Ishikawa (cell line): ENCODE data around the gene ARHGAP45.
A peak's percentile ranks its signal among the peaks of the same experiment; 100 is the strongest.

Source experiments
- CEBPB ChIP-seq: IDR thresholded peaks from 2 replicates; pipeline ENCODE4 v1.6.1; 2012
- CREB1 ChIP-seq: IDR thresholded peaks from 2 replicates; pipeline ENCODE4 v1.6.1; 2012; ENCODE audit warnings: low read depth
- EGR1 ChIP-seq: IDR thresholded peaks from 2 replicates; pipeline ENCODE4 v1.6.1; 2012
- EP300 ChIP-seq: IDR thresholded peaks from 2 replicates; pipeline ENCODE4 v1.6.1; 2012; ENCODE audit warnings: borderline replicate concordance
- FOXM1 ChIP-seq: IDR thresholded peaks from 2 replicates; pipeline ENCODE4 v1.6.1; 2012; ENCODE audit warnings: low read depth, borderline replicate concordance
- NFIC ChIP-seq: IDR thresholded peaks from 2 replicates; pipeline ENCODE4 v1.6.1; 2012
- RAD21 ChIP-seq: IDR thresholded peaks from 2 replicates; pipeline ENCODE4 v1.6.1; 2012; ENCODE audit warnings: low read depth
- TAF1 ChIP-seq: IDR thresholded peaks from 2 replicates; pipeline ENCODE4 v1.6.1; 2012; ENCODE audit warnings: low read depth, mild to moderate bottlenecking
- TCF12 ChIP-seq: IDR thresholded peaks from 2 replicates; pipeline ENCODE4 v1.6.1; 2012; ENCODE audit warnings: low read depth
- TEAD4 ChIP-seq: IDR thresholded peaks from 2 replicates; pipeline ENCODE4 v1.6.1; 2012
- YY1 ChIP-seq: IDR thresholded peaks from 2 replicates; pipeline ENCODE4 v1.6.1; 2012; ENCODE audit warnings: low read depth
- ZBTB7A ChIP-seq: IDR thresholded peaks from 2 replicates; pipeline ENCODE4 v1.6.1; 2012; ENCODE audit warnings: low read depth
- TF ChIP-seq, protein P1 (sequence below): IDR thresholded peaks from 2 replicates; pipeline ENCODE4 v1.6.1; 2012; ENCODE audit warnings: low read depth, mild to moderate bottlenecking
- TF ChIP-seq, protein P2 (sequence below): IDR thresholded peaks from 2 replicates; pipeline ENCODE4 v1.6.1; 2012
- TF ChIP-seq, protein P3 (sequence below): IDR thresholded peaks from 2 replicates; pipeline ENCODE4 v1.6.1; 2012

Gene ARHGAP45

DNA sequence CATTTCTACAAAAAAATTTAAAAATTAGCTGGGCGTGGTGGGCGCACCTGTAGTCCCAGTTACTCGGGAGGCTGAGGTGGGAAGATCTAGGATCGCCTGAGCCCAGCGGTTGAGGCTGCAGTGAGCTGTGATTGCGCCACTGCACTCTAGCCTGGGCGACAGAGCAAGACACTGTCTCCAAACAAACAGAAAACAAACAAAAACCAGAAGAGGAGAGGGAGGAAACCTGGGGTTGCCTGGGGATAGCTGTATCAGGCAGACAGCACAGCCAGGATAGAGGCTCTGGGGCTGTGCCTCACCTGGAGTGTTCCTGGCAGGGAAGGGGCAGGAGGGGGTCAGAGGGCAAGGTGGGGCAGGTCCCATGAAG, 30.8 kb downstream of the ARHGAP45 start:
- TF ChIP-seq CEBPB (0 out of 2 replicates have a peak, but pooled peaks have one; percentile 20), EP300 (no peak)

DNA sequence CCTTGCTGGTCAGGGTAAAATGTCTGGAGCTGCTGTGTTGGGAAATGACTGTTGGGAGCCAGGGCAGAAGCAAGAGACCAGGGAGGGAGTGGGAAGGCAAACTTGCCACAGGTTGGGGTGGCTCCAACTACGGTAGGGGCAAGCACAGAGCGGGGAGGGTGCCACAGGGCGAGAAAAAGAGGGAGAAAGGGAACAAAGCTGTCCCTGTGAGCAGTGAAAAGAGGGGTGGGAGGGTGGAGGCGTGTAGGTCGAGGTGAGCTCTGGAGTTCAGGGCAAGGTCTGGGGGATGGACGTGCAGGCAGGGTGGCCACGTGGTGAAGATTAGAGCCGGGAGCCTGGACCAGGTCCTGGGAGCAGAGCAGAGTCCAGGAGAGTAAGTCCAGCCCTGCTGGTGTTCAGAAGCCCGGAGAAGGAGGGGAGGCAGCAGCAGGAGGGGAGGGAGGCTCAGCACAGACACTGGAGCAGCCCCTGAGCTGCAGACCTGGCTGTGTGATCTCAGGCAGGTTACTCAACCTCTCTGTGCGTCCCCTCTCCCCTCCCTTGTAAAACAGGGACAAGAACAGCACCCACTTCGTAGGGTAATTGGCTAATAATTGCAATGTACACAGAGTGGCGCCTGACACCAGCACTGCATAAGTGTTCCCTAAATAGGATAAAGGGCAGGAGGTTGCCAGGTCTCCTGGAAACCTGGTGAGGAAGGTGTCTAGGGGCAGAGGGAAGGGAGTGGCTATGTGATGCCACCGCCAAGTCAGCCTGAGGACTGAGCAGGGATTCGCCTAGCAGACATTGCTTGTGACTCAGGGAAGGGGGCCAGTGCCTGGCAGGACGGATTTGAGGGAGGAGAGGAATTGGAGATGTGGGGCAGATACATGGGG, 31.4 kb downstream of the ARHGAP45 start:
- no peak for TF ChIP-seq CEBPB
- TF ChIP-seq, protein P1, sequence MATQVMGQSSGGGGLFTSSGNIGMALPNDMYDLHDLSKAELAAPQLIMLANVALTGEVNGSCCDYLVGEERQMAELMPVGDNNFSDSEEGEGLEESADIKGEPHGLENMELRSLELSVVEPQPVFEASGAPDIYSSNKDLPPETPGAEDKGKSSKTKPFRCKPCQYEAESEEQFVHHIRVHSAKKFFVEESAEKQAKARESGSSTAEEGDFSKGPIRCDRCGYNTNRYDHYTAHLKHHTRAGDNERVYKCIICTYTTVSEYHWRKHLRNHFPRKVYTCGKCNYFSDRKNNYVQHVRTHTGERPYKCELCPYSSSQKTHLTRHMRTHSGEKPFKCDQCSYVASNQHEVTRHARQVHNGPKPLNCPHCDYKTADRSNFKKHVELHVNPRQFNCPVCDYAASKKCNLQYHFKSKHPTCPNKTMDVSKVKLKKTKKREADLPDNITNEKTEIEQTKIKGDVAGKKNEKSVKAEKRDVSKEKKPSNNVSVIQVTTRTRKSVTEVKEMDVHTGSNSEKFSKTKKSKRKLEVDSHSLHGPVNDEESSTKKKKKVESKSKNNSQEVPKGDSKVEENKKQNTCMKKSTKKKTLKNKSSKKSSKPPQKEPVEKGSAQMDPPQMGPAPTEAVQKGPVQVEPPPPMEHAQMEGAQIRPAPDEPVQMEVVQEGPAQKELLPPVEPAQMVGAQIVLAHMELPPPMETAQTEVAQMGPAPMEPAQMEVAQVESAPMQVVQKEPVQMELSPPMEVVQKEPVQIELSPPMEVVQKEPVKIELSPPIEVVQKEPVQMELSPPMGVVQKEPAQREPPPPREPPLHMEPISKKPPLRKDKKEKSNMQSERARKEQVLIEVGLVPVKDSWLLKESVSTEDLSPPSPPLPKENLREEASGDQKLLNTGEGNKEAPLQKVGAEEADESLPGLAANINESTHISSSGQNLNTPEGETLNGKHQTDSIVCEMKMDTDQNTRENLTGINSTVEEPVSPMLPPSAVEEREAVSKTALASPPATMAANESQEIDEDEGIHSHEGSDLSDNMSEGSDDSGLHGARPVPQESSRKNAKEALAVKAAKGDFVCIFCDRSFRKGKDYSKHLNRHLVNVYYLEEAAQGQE: no peak
- TF ChIP-seq, protein P2, sequence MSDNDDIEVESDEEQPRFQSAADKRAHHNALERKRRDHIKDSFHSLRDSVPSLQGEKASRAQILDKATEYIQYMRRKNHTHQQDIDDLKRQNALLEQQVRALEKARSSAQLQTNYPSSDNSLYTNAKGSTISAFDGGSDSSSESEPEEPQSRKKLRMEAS: no peak
- TF ChIP-seq, protein P3, sequence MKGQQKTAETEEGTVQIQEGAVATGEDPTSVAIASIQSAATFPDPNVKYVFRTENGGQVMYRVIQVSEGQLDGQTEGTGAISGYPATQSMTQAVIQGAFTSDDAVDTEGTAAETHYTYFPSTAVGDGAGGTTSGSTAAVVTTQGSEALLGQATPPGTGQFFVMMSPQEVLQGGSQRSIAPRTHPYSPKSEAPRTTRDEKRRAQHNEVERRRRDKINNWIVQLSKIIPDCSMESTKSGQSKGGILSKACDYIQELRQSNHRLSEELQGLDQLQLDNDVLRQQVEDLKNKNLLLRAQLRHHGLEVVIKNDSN: no peak
- no peak for TF ChIP-seq CREB1
- TF ChIP-seq TEAD4: no peak
- TF ChIP-seq NFIC: no peak
- no peak for TF ChIP-seq YY1

DNA sequence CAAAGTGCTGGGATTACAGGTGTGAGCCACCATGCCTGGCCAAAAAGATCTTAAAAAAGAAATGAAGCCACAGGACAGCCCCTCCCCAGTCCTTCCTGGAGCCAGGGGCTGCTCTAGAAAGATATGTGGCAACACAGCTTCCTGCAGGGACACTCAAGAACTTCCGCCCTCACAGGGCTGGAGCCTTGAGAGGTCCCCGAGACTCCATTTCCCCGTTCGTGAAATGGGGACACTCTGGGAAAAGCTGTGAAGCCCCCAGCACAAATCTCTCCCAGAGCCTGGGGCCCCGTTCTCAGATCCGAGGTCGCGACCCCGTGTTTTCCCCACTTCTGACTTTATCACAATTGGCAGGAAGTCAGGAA, 34.4 kb downstream of the ARHGAP45 start:
- TF ChIP-seq RAD21 (no peak), EP300 (no peak), ZBTB7A (no peak), YY1 (no peak), NFIC (no peak), FOXM1 (no peak), TAF1 (no peak), EGR1 (no peak), TEAD4 (no peak), CREB1 (no peak), CEBPB (no peak), TCF12 (no peak)
- TF ChIP-seq, protein P1: no peak
- TF ChIP-seq, protein P3: no peak
- TF ChIP-seq, protein P2: no peak

DNA sequence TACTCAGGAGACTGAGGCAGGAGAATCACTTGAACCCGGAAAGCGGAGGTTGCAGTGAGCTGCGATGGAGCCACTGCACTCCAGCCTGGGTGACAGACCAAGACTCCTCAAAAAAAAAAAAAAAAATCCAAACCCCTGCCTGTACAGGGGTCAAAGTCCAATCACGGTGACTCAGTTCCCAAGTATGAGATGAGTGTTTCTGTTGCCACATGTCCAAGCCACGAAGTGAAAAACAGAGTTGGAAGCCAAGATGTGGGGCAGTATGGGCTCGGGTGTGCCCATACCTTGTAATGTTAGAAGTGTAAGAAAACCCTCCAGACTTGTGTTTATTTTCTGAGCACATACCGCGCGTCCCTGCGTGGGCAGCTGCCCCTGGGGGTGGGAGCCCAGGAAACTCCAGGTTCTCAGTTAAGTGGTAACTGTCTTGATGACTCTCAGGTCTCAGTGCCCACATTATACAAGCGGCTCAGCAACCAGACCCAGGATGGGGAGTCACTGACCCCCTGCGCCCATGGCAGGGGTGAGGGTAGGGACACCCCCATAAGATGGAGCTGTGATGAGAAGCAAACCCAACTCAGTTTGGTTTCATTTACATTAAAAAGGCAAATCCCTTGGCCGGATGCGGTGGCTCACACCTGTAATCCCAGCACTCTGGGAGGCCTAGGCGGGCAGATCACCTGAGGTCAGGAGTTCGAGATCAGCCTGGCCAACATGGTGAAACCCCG, 35.6 kb downstream of the ARHGAP45 start:
- TF ChIP-seq TCF12 (0 out of 2 replicates have a peak, but pooled peaks have one; percentile 11), TAF1 (no peak), TEAD4 (peak; percentile 59), EGR1 (peak; percentile 66; the same call in 1 of the 2 replicates)
- TF ChIP-seq, protein P2: peak; percentile 19; the same call in 1 of the 2 replicates

DNA sequence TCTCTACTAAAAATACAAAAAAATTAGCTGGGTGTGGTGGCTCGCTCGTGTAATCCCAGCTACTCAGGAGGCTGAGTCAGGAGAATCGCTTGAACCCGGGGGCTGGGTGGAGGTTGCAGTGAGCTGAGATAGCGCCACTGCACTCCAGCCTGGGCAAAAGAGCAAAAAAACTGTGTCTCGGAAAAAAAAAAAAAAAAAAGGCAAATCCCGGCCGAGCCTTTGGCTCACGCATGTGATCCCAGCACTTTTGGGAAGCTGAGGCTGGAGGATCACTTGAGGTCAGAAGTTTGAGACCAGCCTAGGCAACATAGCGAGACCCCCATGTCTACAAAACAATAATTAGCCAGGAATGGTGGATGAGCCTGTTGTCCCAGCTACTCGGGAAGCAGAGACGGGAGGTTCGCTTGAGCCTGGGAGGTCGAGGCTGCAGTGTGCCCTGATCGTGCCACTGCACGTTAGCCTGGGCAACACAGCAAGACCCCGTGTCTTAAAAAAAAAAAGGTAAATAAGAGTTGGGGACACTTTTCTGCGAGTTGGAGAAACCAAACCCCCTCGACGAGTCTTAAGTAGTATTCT, 36.3 kb downstream of the ARHGAP45 start:
- TF ChIP-seq ZBTB7A: no peak
- no peak for TF ChIP-seq TAF1
- no peak for TF ChIP-seq CREB1
- no peak for TF ChIP-seq NFIC
- TF ChIP-seq CEBPB: no peak
- TF ChIP-seq EGR1: no peak
- TF ChIP-seq YY1: no peak
- TF ChIP-seq, protein P2: no peak
- TF ChIP-seq TCF12: no peak
- no peak for TF ChIP-seq EP300
- TF ChIP-seq, protein P3: no peak
